Fibroblast of peridontal ligament (primary cell): ENCODE results near the gene MYLK4.

Experiments used
- DNase-seq: peaks from one replicate; pipeline ENCODE4 v3.0.0-alpha.2; 2010; ENCODE audit errors: extremely low read depth

The MYLK4 gene

GRCh38 chr6:2733736-2734480 is 16.8 kb downstream of the MYLK4 start:
- DNase-seq: no peak

GRCh38 chr6:2733324-2733723 is 17.4 kb downstream of the MYLK4 start:
- DNase-seq: peak; percentile 39

GRCh38 chr6:2732503-2733089 is 18.1 kb downstream of the MYLK4 start:
- no peak for DNase-seq

- no peak for DNase-seq
Measured at GRCh38 chr6:2731281-2731909, 19.3 kb downstream of the MYLK4 start.

GRCh38 chr6:2730353-2731107 is 20.2 kb downstream of the MYLK4 start:
- no peak for DNase-seq

DNA sequence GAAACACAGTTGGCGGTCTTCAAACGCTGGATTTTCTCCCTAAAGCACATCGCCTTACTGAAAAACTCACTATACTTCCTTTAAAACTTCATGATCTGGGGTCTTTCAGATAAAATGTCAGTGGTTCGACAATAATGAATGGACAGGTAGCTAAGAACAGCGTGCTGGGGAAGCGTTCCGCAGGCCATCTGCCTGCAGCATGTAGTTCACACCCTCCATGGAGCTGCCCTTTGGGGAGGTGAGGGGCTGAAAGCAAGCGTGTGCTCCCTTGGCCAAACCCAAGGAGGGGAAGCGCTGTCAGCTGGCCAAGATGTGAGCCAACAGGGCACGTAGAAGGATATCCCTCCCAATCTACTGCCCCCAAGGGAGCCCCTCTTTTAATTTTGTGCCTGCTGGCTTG is 20.8 kb downstream of the MYLK4 start:
- no peak for DNase-seq

- DNase-seq: peak; percentile 60
Measured at GRCh38 chr6:2725999-2726567, 24.6 kb downstream of the MYLK4 start.

DNA sequence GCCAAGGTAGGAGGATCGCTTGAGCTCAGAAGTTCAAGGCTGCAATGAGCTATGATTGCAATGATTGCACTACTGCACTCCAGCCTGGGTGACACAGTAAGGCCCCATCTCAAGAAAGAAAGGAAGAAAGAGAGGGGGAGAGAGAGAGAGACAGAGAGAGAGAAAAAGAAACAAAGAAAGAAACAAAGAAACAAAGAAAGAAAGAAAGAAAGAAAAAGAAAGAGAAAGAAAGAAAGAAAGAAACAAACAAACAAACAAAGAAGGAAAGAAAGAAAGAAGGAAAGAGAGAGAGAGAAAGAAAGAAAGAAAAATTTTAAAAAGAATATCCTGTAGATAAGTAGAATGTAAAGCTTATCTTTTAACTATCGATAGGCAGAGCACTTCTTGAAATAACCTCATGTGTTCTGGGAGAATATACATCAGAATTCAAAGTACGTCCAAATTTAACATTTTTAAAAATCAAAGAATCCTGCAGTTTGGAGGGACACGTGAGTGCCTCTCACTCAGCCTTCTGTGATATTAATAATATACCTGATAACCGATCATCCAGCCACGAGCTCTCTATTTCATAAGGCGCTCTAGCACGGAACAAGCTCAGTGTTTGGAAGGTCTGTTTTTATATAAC is 25.2 kb downstream of the MYLK4 start:
- DNase-seq: no peak

DNA sequence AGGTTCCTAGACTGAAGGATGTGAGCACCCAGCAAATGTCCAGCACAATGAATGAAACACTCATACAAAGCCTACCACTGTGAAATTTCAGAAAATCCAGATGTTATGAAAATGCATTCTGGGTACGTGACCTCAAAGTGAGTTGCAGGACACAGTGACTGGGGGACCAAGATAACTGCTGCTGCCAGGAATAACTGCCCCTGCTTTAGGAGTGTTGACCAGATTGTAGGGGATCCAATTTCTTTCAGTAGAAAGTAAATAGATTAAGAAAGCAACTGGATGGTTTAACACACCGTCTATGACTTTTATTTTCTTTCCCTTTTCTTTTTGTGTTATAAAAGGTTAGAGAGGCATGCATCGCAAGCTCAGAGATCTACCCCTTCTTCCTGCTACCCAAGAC is 29.5 kb downstream of the MYLK4 start:
- no peak for DNase-seq

DNA sequence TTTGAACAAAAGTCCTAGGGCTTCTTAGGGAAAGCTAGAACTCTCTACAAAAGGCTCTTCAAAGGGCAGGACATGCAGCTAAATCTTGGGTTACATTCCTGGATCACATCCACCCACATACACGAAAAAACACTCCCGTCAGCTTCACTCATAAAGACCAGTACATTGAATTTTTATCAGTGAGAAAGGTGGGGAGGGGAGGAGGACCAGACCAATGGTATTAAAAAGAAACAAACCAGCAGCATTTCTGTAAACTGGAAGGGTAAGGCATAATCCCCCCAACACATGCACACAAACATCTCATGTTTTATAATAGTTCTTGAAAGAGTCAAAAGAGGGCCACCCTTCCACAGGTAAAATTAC is 31.6 kb downstream of the MYLK4 start:
- DNase-seq: no peak

DNA sequence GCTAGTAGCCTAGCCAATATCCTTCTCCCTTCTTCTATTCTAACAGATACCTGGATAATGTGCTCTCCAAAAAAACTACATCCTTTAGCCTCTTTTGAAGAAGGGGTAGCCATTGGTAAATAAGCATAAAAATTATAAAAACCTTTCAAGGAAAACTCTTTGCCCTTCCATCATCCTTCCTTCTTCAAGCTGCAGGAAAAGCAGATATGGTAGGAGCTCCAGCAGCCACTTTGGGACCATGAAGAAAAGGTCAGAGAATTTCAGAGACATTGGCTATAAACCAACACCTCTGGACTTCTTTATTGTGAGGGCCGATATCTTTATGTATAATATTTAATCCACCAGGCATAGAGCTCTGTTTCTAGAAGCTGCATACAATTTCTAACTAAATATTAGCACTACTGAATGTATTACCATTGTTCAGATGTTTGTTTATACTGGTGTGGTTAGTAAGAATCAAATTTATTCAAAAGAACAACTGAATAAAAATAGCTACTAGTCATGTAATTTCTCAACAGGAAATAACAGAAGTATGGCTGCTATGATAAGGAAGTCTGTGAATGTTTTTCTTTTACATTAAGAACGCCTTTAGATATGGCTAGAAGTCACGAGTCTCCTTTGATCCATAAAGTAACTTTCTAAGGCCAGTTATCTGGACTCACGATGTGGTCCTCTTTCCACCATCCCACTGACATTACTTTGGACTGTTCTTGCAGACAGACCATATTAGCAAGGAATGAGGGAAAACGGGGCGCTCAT is 32.2 kb downstream of the MYLK4 start:
- DNase-seq: no peak

DNA sequence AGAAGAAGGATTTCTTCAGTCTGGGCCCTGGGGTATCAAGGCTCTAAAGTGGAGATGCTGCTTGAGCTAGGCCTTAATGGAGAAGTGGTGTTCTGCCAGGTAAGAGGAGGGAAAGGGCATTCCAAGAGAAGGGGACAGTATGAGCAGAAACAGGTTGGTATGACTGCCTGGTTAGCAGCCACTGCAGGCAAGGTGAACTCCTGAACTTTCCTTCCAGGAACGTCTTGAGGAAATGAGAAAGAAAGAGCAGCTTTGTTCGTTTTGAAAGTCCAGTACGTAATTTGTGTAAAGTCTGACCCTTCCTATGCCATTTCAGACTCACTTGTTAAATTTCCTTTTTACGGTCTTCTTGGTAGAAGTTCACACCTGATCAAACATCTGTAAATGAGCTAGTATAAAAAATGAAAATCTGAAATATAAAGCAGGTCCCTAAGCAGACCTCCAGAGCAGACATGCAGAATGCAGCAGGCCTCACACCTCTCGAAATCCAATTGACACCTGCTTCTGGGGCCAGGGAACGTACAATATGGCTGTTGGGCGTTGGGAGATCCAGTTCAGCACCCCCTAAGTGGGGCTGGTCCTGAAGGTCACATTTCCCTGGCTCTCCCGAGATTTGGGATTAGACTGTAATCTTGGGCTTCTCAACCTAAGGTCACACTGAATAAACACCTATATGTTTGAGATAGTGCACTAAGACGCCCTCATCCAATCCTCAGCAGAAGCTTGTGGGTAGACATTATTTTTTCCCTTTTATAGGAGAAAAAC is 33.6 kb downstream of the MYLK4 start:
- no peak for DNase-seq

DNA sequence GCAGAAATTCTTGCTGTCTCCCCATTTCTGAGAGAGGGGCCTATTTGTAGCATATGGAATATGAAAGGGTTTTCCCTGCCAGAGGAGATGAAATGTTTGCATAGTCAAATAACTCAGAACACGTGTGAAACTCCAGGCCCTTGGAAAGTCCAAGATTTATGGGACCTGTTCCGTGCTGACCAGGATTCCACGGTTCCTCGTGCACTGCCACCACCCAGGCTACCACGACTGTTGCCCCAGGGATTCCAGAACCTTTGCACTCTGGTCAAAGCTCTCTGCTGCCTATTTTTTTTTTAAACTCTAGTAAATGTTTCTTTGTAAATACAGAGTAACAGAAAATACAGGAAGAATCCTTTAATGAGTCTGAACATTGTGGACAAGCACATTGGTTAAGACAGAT is 35.0 kb downstream of the MYLK4 start:
- no peak for DNase-seq

DNA sequence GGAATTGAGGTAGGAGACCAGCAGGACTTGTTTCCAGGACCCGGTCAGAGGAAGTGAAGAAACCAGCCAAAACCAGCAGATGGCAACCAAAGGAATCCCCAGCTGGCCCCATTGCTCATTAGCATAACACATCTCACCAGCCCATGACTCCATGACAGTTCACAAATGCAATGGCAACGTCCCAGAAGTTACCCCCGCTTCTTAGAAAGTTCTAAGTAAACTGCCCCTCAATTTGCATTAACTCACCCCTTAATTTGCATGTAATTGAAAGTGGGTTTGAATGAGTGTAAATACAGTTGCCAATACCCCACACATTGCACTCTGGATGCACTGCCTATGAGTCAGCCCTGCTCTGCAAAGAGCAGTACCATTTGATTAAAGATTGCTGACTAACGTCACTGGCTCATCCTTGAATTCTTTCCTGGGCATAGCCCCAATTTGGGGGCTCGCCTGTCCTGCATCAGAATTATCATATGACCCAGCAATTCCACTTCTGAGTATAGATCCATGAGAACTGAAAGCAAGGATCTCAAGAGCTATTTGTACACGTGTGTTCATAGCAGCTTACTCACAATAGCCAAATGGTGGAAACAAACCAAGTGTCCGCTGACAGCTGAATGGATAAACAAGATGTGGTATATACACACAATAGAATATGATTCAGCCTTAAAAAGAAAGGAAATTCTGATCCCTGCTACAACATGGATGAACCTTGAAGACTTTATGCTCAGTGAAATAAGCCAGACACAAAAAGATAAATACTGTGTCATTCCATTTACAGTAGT is 36.4 kb downstream of the MYLK4 start:
- DNase-seq: peak; percentile 92

DNA sequence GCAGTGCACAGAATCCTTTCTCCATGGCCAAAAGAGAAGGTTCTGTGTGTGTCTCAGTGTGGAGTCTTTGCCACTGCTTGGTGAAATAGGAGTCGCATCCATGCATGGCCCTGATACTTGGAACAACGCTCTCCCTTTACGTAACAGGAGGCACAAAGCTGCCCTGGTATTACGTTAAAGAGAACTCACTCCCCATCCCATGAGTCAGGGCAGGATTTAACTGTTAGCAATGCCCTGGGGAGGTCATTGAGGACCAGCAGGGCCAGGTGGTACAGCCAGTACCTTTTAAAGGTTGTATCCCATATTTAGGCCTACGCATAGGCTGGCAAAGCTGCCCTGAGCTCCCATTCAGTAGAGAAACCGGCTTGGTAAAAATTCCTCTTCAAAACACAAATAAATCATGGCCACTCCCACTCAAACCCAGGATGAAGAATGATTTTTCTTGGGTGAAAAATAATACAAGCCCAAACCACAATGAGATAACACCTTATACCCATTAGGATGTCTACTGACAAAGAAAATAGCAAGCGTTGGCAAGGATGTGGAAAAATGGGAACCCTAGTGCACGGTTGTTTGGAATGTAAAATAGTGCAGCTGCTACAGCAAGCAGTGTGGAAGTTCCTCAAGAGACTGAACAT is 37.1 kb downstream of the MYLK4 start:
- no peak for DNase-seq

GRCh38 chr6:2712102-2712501 is 38.6 kb downstream of the MYLK4 start:
- no peak for DNase-seq

DNA sequence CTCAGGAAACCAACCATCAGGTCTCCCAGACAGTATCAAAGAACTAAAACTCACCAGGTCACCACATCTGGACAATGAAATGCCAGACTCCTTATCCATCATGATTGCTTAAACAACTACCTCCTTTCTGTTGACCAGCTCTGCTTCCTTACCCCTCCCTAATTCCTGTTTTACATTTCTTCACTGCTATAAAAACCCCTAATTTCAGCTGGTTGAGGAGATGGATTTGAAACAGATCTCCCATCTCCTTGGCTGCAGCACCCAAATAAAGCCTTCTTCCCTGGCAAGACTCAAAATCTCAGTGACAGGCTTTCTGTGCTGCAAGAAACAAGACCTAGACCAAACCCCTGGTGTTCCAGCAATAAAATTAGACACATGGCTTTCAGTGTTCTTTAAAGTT is 40.3 kb downstream of the MYLK4 start:
- no peak for DNase-seq

DNA sequence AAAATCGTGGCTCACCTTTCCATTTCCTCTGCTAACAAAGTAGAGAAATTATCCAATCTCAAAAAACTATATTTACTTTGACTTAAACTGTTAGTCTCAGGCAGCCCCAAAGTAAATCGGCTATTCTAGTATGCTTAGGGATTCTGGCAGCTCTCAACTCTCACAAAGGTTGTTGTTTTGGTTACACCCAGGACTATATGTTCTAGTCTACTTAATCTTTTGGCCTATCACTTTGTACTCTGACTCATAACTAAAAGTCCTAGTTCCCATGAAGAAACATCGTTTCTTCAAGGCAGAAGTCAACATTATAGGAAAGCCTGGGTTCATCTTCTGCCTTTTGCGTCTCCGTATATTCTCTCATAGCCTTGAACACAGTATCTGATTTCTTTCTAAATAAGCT is 42.3 kb downstream of the MYLK4 start:
- DNase-seq: no peak

- no peak for DNase-seq
Measured at GRCh38 chr6:2706558-2706957, 44.2 kb downstream of the MYLK4 start.
